GM12891 (cell line): ENCODE results near the gene GRIN2C.

Experiments
- POLR2A ChIP-seq: IDR thresholded peaks from 2 replicates; pipeline ENCODE4 v1.6.1; 2011; ENCODE audit warnings: low read depth, low read length, control low read depth
- POLR2AphosphoS5 ChIP-seq: IDR thresholded peaks from 2 replicates; pipeline ENCODE4 v1.6.1; 2011; ENCODE audit warnings: low read depth, low read length, control low read depth
- TAF1 ChIP-seq: IDR thresholded peaks from 2 replicates; pipeline ENCODE4 v1.6.1; 2011; ENCODE audit warnings: low read depth, low read length, control low read depth

DNA sequence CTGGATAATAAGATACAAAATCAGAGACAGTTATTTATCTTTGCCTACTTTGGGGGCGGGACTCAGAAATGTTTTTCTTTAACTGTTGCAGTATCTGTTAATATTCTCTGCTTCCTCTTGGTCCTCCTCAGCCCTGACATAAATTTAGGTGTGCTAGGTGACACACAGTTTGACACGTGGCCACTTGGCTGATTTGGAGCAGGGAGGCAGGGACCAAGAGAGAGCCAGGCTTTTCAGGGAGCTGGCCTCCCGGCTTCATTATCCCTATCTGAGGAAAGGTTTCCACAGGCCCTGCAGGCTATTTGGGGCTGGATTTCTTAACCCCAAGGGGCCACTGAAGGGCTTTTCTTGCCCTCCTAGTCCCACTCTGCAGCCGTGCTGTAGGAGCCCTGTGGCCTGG is 63.5 kb downstream of the GRIN2C start:
- no peak for TF ChIP-seq POLR2A
- no peak for TF ChIP-seq TAF1
- TF ChIP-seq POLR2AphosphoS5: no peak
